SH-SY5Y (cell line): ENCODE results near the gene INO80D.

Experiments used
- GATA2 ChIP-seq: IDR thresholded peaks from 2 replicates; pipeline ENCODE4 v1.6.1; 2011; ENCODE audit warnings: mild to moderate bottlenecking, low read depth, low read length
- GATA3 ChIP-seq: IDR thresholded peaks from 2 replicates; pipeline ENCODE4 v1.6.1; 2011; ENCODE audit warnings: low read depth, mild to moderate bottlenecking, low read length, moderate library complexity

The INO80D gene

DNA sequence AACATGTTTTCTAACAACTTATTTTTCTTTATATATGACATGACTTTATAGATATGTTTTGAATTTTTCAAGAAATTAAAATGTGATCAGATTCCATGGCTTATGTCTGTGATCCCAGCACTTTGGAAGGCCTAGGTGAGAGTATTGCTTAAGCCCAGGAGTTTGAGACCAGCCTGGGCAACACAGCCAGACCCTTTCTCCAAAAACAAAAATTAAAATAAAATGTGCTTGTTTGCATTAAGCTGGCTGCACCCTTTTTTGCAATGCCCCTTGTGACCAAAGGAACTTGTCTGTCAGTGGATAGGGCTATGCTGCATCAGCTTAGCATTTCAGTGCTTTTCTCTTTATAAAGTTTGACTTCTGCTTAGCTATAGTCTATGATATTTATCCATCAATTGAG is 2.3 kb upstream of the INO80D start:
- TF ChIP-seq GATA3 (no peak), GATA2 (no peak)

DNA sequence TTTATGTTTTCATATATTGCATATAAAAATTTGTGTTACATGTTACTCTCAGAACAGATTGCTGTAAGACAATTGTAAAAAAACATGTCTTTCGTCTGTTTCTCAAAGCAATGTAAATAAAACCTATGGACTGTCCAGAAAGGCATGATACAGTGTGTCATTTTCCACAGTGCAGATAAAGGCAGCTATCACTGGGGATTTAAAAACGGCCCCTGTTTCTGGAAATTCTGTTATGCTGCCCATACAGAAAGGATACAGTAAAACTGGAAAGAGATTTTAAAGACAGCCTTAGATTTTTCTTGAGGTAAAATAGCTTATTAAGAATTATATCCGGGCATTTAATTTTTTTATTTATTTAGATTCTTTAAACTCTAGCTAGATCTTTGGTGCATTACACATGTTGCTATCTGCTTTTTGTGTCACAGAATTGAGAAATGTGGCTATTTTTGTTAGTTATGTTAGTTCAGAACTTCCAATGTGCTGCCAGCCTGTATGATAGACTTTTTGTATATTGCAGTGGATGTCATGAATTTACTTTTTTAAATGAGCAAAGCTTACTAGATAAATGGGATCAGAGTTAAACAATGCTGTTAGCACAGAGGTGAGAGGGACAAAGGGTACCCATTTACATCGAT is 859 bp upstream of the INO80D start:
- TF ChIP-seq GATA2 (no peak), GATA3 (no peak)

DNA sequence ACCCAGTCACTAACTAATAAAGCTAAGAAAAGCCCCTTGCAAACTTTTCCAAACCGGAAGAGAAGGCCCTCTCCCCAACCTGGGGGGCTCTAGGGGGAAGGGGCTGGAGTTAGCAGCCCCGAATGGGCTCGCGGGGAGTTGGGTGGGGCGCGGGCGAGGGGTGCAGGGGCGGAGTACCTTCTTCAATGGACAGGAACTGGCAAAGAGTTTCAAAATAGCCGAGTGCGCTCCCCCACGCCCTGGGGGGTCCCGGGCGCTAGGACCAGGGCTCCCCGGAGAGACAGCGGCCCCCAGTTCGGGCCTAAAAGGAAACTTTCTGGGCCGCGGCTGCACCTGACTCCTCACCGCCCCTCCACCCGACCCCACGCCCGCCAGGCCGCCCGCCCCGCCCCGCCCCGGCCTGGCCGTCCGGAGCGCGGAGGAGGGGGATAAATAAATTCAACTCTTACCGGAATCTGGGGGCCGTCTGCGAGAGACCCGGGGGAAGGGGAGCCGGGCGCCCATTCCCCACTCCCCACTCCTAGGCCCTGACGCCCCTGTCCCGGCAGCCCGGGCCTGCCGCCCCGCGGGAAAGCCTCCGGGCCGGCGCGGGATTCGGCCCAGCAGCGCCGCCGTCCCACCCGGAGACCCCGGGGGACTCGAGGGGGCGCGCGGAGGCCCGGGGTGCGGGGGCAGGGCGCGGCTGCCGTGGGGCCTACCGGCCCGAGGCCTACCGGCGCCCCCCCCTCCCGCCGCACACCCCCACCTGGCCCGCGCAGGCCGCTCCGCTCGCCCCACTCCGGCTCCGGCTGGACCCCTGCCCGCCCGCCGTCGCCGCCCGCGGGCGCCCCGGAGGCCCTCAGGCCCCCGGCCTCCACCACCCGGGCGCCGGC is 868 bp downstream of the INO80D start:
- TF ChIP-seq GATA2 (no peak), GATA3 (no peak)

DNA sequence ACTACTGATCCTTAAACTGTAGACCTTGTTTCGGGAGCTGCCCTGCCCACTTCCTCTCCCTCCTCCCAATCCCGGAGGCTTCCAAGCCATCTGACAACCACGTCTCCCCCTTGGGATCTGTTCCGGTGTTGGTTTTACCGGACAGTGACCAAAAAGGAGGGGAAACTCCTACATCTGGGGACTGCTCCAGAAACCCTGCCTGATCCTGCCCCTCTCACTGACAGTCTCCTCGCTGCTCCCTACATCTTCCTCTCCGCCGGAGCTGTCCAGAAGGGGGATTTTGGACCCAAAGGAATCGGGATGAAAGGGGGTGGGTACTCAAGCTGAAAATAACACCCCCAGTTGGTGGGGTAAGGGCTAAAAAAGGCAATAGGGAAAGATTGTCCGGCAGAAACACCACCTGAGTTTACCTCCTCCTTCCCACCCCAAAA is 1.5 kb downstream of the INO80D start:
- TF ChIP-seq GATA2 (no peak), GATA3 (no peak)

DNA sequence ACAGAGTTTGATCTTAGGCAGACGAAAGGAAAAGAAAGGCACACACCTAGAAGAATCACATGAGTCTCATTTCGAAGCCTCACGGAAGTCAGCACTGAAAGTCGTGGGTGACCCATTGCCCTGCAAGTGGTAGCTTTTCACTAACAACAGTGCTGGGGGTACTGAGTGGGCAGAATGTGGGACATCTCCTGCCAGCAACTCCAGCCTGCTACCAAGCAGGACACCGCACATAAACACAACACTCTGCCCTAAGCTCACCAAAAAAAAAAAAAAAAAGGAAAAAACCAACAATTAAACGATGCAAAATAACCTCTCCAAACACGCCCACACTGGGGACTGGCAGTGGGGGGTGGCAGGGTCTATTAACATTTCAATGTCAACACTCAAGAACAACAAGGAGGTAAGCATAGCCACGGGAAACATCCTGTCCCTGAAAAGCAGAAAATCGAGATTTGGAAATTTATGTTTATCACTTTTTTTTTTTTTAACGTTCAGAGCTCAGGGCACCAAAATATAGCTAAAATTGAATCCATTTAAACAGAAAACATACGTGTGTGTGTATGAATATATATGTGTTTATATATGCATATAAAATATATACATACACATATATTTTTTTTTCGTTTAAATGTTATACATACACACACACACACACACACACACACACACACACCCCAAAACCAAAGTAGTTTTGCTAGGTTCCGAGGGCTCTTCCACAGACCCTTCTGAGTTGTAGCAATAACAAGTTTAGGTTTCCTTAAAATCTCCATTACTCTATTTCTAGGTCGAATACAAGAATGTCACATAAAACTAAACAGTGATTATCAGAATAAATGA is 2.2 kb downstream of the INO80D start:
- no peak for TF ChIP-seq GATA3
- TF ChIP-seq GATA2: no peak

DNA sequence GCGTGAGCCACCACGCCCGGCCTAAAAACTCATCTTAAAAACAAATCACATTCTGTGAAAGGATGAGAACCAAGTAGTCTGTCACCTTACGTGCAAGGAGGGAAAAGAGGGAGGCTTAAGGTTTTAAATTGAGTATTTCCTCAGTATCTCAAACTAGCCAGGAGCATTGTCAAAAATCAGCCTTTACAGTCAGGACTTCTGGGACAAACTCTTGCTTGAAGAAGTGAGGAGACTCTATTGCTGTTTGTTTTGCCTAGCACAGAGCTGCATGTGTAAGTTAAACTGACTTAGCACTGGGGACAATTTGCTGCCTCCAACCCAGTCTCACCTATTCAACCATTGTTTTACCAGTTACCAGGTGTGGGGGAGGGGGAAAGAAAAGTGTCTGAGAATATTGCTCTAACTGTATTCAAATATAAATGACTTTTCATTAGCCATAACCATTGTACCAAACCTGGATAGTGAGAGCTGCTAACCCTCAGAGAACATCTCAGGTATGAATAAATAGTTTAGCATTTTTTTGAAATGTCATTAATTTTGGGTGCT is 3.6 kb downstream of the INO80D start:
- TF ChIP-seq GATA3 (no peak), GATA2 (no peak)

DNA sequence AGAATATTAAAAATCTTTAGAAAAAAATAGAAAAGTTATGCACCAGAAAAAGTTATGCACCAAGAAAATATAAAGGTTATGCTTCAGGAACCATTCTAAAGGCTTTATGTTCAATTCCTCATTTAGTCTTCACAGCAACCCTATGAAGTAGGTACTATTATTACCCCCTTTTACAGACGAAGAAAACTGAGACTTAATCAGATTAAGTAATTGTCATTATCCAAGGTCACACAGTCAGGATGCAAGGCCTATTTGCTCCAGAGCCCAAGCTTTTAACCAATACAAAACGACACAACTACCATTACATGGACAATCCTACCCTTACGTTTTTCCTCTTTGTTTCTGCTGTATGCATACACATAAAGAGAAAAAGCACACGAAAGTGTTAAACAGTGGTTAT is 5.0 kb downstream of the INO80D start:
- TF ChIP-seq GATA2: no peak
- TF ChIP-seq GATA3: no peak

DNA sequence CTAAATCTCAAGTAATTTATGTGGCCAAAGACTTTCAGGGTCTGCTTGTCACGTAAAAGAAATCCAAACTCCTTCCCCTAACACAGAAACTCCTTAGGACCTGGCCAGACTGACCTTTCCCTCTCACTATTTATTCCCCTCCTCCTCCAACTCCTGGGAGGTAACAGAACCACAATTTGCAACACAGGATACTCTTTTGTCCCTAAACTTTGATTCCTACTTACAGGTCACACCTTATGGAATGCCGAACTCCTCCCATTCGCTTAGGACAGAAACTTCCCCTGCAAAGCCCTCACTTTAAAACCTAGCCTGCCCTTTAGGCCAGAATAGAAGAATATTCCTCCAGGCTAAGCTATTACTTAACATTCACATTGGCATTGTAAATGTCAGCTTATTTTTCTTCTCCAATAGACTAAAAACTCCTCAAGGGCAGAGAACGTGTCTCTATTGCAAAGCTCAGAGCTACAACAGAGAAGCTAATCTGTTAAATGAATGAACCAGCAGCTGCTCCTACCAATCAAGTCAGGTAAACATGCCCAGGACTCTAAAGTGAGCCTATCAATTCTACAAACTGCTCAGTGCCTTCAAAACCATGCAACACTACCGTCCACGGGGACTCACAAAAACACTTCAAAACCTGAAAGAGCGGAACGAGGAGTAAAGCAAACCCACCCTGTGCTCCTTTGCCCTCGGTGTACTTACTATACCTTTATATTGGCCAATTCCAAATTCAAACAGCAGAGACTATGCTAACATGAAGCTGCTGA is 6.1 kb downstream of the INO80D start:
- no peak for TF ChIP-seq GATA3
- TF ChIP-seq GATA2: no peak

DNA sequence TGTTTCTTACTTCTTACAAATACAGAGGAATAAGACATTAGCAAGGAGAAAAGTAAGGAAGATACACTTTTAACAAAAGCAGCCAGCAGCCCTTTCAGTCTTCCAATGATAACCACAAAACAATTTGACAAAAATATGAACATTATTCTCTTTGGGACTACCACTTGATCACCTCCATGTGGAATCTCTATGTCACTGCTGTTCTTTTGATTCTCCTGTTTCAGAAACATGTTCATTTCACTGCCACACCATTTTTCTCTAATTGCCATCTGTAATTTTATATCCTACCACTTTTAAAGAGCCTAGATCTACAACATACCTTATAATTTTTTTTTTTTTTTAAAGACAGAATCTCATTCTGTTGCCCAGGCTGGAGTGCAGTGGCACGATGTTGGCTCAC is 10.9 kb downstream of the INO80D start:
- no peak for TF ChIP-seq GATA3
- TF ChIP-seq GATA2: no peak

DNA sequence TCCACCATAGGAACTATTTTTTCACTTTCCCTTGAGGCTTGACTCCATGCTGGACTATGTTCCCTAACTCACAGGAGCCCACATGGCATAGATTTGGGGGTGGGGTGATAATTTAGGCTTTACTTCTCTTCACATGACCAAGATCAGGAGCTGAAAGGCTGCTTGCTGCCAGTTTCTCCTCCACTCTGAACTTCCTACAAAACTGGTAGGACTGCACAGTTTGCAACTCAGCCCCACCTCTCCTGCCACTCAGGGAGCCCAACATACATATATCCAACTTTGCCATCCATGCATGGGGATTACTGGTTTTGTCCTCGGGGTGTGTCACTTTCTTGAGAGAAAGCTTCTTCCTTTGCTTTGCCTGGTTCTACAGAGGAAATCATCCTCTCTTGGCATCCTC is 14.2 kb downstream of the INO80D start:
- TF ChIP-seq GATA2 (no peak), GATA3 (no peak)

DNA sequence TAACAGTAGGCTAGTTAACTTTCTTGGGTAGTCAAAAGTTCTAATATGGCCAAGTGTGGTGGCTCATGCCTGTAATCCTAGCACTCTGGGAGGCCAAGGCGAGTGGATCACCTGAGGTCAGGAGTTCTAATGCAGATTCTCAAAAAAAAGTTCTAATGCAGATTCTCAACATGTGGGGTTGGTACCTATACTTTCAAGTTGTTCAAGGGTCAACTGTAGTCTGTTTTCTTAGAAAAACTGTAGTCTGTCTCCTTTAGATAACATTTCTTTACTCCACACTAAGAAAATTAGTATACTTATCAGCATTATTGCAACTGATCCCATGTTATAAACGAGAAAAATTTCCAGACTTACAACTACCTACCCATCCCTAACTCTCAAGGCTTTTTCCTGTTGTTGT is 16.6 kb downstream of the INO80D start:
- TF ChIP-seq GATA2 (no peak), GATA3 (no peak)

DNA sequence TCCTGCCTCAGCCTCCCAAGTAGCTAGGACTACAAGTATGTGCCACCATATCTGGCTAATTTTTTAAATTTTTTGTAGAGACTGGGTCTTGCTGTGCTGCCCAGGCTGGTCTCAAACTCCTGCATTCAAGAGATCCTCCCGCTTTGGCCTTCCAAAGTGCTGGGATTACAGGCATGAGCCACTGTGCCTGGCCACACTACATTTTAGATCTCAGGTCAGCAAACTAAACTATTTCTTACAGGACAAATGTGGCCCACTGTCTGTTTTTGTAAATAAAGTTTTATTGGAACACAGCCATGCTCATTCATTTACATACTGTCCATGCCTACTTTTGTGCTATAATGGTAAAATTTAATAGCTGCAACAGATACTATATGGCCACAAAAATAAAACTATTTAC is 17.8 kb downstream of the INO80D start:
- TF ChIP-seq GATA3: no peak
- TF ChIP-seq GATA2: no peak

DNA sequence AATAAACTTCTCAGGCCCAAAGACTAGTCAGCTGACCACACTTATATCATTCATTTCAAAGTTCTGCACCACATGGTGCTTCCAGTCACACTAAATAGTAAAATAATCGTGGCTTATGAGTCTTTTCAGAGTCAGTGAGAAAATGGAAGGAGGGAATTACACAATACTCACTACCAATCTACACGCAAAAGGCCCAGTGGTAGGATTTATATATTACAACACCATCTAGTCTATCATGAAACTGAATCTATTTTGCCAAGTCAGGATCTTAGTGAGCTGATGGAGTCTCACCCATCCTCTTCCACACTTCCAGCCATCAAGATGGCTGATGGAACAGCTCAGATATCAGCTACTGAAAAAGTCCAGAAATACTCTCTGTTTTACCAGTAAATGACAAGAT is 21.9 kb downstream of the INO80D start:
- TF ChIP-seq GATA3: no peak
- no peak for TF ChIP-seq GATA2
